ENCODE data around the gene RASEF. TPM values are rescaled to one million over a fixed set of nuclear protein-coding genes. Genes with fewer than 3 reads are reported as not detected.

Gene RASEF
- total RNA-seq, 1 experiment from 2014 or later = 12.3 TPM

DNA sequence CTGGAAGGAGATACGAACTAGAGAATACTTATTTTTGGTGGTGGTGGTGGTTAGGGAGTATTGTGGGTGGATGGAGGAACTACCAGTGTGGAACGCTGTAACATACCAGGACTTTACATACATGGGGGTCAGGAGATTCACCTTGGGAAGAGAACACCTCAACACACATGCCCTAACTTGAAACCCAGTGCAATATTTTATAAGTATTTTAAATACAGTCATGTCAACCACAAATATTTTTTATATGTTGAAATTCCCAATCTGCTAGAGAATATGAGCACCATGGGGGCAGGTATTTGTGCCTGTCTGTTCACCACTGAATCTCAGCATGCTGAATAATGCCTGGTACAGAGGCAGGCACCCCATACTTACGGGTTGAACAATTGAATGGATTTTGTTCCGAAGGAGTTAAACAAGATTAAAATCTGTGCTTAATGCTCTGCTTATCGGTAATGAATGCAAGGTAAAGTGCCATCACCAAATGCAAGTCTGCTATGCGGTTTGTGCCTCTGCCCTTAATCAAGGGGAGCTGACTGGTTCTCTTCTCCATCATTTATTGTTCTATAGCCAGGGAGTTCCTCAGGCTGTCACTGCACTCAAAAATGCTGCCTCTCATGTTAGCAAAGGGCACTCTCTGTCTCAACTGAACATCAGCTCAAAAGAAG lies 65.3 kb downstream of the RASEF start:
- intact Hi-C loops (cut with micrococcal nuclease) = loop anchor here (10.0 kb wide), 1 partner anchor 67 kb away; the partner anchor contains the start of gene RASEF
- H2AFZ ChIP-seq (ENCODE audit: low read length) = no peak overlapping the region
- CTCF ChIA-PET = no interaction called here

DNA sequence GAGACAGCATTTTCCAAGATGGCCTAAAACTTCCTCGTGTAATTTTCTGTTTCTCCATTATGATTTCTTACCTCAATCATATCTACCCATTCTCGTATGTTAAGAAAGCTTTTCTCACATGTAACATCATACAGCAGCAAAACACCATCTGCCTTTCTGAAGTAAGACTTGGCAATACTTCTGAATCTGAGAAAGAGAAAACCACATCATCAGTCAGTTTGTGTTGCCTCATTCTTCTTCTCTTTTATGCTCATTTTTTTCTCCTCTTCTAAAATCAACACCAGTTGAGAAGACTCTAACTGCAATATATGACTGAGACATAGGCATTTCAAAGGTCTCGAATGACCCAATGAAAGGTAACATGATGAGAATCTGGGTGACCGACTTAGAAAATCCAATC lies 66.0 kb downstream of the RASEF start:
- Histone ChIP-seq H2AFZ (ENCODE audit: low read length) (no peak overlapping the region), H3K4me3 (ENCODE audit: low read length) (no peak overlapping the region), H3K4me2 (ENCODE audit: low read length) (no peak overlapping the region), H3K9ac (ENCODE audit: low read length) (no peak overlapping the region), H3K9me3 (ENCODE audit: low read length) (no peaks in the 10 kb centered on the region), H4K20me1 (ENCODE audit: low read length) (no peaks in the 10 kb centered on the region), H3F3A (ENCODE audit: low read length, unreplicated experiment) (no peaks in the 10 kb centered on the region), H3K79me2 (ENCODE audit: low read length) (no peaks in the 10 kb centered on the region), H3K27ac (ENCODE audit: low read length) (no peak overlapping the region), H3K27me3 (ENCODE audit: low read length) (no peaks in the 10 kb centered on the region), H3K4me1 (ENCODE audit: insufficient read depth, low read length) (no peaks in the 10 kb centered on the region), H3K36me3 (ENCODE audit: low read depth, low read length) (no peaks in the 10 kb centered on the region), H3K9me2 (replicated peaks; ENCODE audit: low read length) (no peaks in the 10 kb centered on the region)
- intact Hi-C loops (cut with micrococcal nuclease) = loop anchor here (10.0 kb wide), 1 partner anchor 68 kb away; the partner anchor contains the start of gene RASEF
- POLR2A ChIA-PET (ENCODE audit: unreplicated experiment) = no interaction called here
- BruUV-seq (replicated peaks) = no TSS peak
- CTCF ChIA-PET = no interaction called here
- no peak for DNase-seq
- TF ChIP-seq EZH2 (IDR thresholded peaks at IDR 0.05; ENCODE audit: low read length, unreplicated experiment) (no peak), EZH2phosphoT487 (IDR thresholded peaks at IDR 0.05; ENCODE audit: borderline replicate concordance, low read length) (no peak)
- ATAC-seq = no peak

More for the DNA sequence above, 65.3 kb downstream of the RASEF start:
- DNase-seq = no peak
- no peak for TF ChIP-seq EZH2phosphoT487 (IDR thresholded peaks at IDR 0.05; ENCODE audit: borderline replicate concordance, low read length)
- TF ChIP-seq EZH2 (IDR thresholded peaks at IDR 0.05; ENCODE audit: low read length, unreplicated experiment) = no peak
- TF ChIP-seq, protein P1, sequence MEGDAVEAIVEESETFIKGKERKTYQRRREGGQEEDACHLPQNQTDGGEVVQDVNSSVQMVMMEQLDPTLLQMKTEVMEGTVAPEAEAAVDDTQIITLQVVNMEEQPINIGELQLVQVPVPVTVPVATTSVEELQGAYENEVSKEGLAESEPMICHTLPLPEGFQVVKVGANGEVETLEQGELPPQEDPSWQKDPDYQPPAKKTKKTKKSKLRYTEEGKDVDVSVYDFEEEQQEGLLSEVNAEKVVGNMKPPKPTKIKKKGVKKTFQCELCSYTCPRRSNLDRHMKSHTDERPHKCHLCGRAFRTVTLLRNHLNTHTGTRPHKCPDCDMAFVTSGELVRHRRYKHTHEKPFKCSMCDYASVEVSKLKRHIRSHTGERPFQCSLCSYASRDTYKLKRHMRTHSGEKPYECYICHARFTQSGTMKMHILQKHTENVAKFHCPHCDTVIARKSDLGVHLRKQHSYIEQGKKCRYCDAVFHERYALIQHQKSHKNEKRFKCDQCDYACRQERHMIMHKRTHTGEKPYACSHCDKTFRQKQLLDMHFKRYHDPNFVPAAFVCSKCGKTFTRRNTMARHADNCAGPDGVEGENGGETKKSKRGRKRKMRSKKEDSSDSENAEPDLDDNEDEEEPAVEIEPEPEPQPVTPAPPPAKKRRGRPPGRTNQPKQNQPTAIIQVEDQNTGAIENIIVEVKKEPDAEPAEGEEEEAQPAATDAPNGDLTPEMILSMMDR (conservative IDR thresholded peaks at IDR 0.05; ENCODE audit: low read depth, low read length) = no peak
- no peaks in the 10 kb centered on the region for H3K36me3 ChIP-seq (ENCODE audit: low read depth, low read length)
- H3K9ac ChIP-seq (ENCODE audit: low read length) = no peak overlapping the region
- POLR2A ChIA-PET (ENCODE audit: unreplicated experiment) = no interaction called here
- H3K27ac ChIP-seq (ENCODE audit: low read length) = no peak overlapping the region
- H4K20me1 ChIP-seq (ENCODE audit: low read length) = no peaks in the 10 kb centered on the region
- ATAC-seq = no peak
- H3K9me2 ChIP-seq (replicated peaks; ENCODE audit: low read length) = no peaks in the 10 kb centered on the region
- no peaks in the 10 kb centered on the region for H3K27me3 ChIP-seq (ENCODE audit: low read length)
- no peaks in the 10 kb centered on the region for H3K79me2 ChIP-seq (ENCODE audit: low read length)
- no peaks in the 10 kb centered on the region for H3K9me3 ChIP-seq (ENCODE audit: low read length)
- H3F3A ChIP-seq (ENCODE audit: low read length, unreplicated experiment) = no peaks in the 10 kb centered on the region
- no peaks in the 10 kb centered on the region for H3K4me1 ChIP-seq (ENCODE audit: insufficient read depth, low read length)
- H3K4me2 ChIP-seq (ENCODE audit: low read length) = no peak overlapping the region
- BruUV-seq (replicated peaks) = no TSS peak
- H3K4me3 ChIP-seq (ENCODE audit: low read length) = no peak overlapping the region

DNA sequence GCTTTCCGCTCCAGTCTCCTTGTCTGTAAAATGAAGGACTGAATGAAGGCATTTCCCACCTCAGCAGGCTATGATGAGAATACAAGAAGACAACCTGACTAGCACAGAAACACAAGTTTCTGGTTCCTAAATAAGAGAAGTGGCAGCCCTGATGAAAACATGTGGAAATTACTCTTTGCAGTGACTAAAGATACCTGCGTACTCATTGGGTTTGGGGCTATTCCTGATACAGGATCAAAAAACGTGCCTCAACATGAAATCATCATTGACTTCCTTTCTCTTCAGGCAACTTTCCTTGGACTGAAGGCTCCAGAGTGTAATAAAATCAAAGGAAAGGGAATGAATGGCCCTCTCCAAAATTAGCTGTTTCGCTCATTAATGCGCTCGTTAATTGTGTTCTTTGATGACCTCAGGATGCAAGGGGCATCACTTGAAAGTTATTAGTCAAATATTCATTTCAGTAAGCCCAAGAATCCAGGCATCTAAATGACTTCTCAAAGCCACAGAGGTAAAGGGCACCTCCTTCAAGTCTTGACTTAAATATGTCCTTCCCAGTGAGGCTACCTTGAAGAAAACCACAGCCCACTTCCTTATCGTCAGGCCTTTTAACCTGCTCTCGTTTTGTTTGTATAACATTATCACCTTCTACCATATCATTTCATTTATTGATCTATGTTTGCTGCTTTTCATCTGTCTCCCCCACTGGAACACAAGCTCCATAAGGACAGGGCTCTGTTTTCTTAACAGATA lies 68.9 kb downstream of the RASEF start:
- no peak for TF ChIP-seq EZH2 (IDR thresholded peaks at IDR 0.05; ENCODE audit: low read length, unreplicated experiment)
- Histone ChIP-seq H4K20me1 (ENCODE audit: low read length) (no peaks in the 10 kb centered on the region), H3K9ac (ENCODE audit: low read length) (no peak overlapping the region), H3K9me3 (ENCODE audit: low read length) (no peaks in the 10 kb centered on the region), H2AFZ (ENCODE audit: low read length) (no peak overlapping the region), H3K4me3 (ENCODE audit: low read length) (no peak overlapping the region), H3K4me2 (ENCODE audit: low read length) (no peak overlapping the region), H3F3A (ENCODE audit: low read length, unreplicated experiment) (no peaks in the 10 kb centered on the region), H3K27me3 (ENCODE audit: low read length) (no peaks in the 10 kb centered on the region), H3K36me3 (ENCODE audit: low read depth, low read length) (no peaks in the 10 kb centered on the region), H3K27ac (ENCODE audit: low read length) (no peak overlapping the region), H3K9me2 (replicated peaks; ENCODE audit: low read length) (no peaks in the 10 kb centered on the region), H3K4me1 (ENCODE audit: insufficient read depth, low read length) (peaks cover 10% of the 10 kb centered on the region), H3K79me2 (ENCODE audit: low read length) (no peaks in the 10 kb centered on the region)
- CTCF ChIA-PET = no interaction called here
- DNase-seq = no peak
- intact Hi-C loops (cut with micrococcal nuclease) = loop anchor here (10.0 kb wide), 1 partner anchor 71 kb away; the partner anchor contains the start of gene RASEF
- no TSS peak for BruUV-seq (replicated peaks)
- POLR2A ChIA-PET (ENCODE audit: unreplicated experiment) = no interaction called here
- no peak for ATAC-seq
